Measurements from ENCODE around the gene GRIK4. TPM values are rescaled to one million over a fixed set of nuclear protein-coding genes. Genes with fewer than 3 reads are reported as not detected.

The GRIK4 gene
- total and polyA plus RNA-seq, 2 donors (not counting 1 experiment from before 2014, with no cell fraction given), result 0.12 to 0.27 TPM

DNA sequence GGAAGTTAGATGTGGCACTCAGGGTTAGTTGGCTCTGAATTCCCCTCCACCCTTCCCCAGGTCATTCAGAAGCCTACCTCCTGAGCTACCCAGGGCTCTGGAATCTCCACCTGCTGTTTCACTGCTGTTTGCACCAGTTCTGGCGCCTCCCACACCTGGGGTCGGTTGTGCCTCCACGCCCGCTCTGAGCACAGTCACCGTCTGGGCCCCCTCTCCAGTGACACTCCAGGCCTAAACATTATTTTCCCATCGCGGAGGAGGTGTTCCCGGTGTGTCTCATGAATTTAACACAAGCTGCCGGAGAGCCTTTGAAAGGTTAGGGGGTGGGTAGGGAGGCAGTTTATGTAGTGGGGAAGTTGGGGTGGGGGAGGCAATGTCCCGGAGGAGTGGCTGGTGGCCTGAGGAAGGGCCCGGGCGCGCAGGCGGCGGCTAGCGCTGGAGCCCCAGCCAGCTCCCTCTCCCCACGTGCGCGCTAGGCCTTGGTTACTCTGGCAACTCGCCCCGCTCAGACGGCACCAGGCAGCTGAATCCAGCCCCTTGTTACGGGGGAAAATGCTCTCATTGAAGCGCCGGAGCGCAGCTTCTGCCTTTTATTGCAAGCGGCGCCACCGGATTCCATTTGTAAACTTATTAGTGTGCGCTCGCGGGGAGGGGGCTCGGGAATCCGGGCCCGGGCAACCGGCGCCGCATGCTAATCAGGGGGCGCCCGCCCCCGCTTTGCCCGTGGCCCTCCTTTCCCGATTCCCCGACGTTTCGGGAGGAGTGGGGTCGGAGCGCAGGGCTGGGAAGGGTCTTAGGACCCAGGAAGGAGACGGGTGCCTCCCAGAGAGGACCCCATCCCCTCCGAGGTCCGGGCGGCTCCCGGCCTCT lies 52.4 kb downstream of the GRIK4 start:
- Mint-ChIP-seq H3K4me3 (peak overlapping the region; percentile 59), H3K9me3 (ENCODE audit: insufficient read depth) (no peaks in the 10 kb centered on the region), H3K4me1 (peaks cover 8% of the 10 kb centered on the region), H3K27me3 (peaks cover 42% of the 10 kb centered on the region), H3K27ac (no peak overlapping the region)
- CTCF ChIA-PET, result no interaction called here
- Histone ChIP-seq H3K4me3 (ENCODE audit: control extremely low read depth in 1 of 5, extremely low read depth in 1 of 5, insufficient read depth in 1 of 5, low read depth in 2 of 5, low read length in 4 of 5) (peak overlapping the region in 3 of 5 experiments; percentile 31 to 48 (median 39)), H3K79me2 (ENCODE audit: control insufficient read depth, insufficient read depth, low read length) (no peaks in the 10 kb centered on the region), H3K9ac (ENCODE audit: low read length) (peak overlapping the region; percentile 56), H3K27me3 (replicated peaks in 1 of 4; ENCODE audit: control extremely low read depth in 1 of 4, control insufficient read depth in 3 of 4, insufficient read depth in 4 of 4, low read length in 3 of 4) (peaks cover 0 to 44% (median 17%) of the 10 kb centered on the region in 4 experiments), H3K4me2 (replicated peaks; ENCODE audit: low read depth, low read length, poor library complexity, severe bottlenecking) (peak overlapping the region; percentile 76), H4K20me1 (ENCODE audit: control insufficient read depth, insufficient read depth, low read length, poor library complexity, severe bottlenecking) (no peaks in the 10 kb centered on the region), H3K9me3 (ENCODE audit: control extremely low read depth in 1 of 3, control insufficient read depth in 2 of 3, insufficient read depth in 1 of 3, low read length in 2 of 3) (no peaks in the 10 kb centered on the region), H3K27ac (ENCODE audit: low read length in 2 of 2) (no peak overlapping the region), H2AFZ (ENCODE audit: insufficient read depth, low read depth, low read length, poor library complexity, severe bottlenecking) (no peak overlapping the region), H3K4me1 (ENCODE audit: control insufficient read depth in 2 of 2, insufficient read depth in 2 of 2, low read length in 2 of 2) (peaks cover 12 to 13% of the 10 kb centered on the region in 2 donors), H3K36me3 (replicated peaks in 1 of 2; ENCODE audit: control extremely low read depth in 1 of 2, control insufficient read depth in 1 of 2, extremely low read depth in 1 of 2, insufficient read depth in 2 of 2, low read length in 1 of 2) (no peaks in the 10 kb centered on the region)
- DNase-seq (peak; percentile 37), ATAC-seq (ENCODE audit: low read depth) (no peak)
- 25% methylated on average over 48 of the region's 53 CpGs for WGBS (ENCODE audit: insufficient coverage)
- TF ChIP-seq EZH2 (IDR thresholded peaks at IDR 0.05; ENCODE audit: borderline replicate concordance, insufficient read depth, low read depth, low read length, poor library complexity, severe bottlenecking), result no peak
- TF ChIP-seq, protein P1, sequence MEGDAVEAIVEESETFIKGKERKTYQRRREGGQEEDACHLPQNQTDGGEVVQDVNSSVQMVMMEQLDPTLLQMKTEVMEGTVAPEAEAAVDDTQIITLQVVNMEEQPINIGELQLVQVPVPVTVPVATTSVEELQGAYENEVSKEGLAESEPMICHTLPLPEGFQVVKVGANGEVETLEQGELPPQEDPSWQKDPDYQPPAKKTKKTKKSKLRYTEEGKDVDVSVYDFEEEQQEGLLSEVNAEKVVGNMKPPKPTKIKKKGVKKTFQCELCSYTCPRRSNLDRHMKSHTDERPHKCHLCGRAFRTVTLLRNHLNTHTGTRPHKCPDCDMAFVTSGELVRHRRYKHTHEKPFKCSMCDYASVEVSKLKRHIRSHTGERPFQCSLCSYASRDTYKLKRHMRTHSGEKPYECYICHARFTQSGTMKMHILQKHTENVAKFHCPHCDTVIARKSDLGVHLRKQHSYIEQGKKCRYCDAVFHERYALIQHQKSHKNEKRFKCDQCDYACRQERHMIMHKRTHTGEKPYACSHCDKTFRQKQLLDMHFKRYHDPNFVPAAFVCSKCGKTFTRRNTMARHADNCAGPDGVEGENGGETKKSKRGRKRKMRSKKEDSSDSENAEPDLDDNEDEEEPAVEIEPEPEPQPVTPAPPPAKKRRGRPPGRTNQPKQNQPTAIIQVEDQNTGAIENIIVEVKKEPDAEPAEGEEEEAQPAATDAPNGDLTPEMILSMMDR (IDR thresholded peaks at IDR 0.05), result no peak
- POLR2A ChIA-PET, result interaction anchor here (0.6 kb wide), 1 partner anchor 364 kb away, joined by 7 read pairs; no protein-coding TSS in a partner anchor
- intact Hi-C loops (cut with micrococcal nuclease), result no loop called here
